ENCODE data around the gene MFNG.

The MFNG gene

DNA sequence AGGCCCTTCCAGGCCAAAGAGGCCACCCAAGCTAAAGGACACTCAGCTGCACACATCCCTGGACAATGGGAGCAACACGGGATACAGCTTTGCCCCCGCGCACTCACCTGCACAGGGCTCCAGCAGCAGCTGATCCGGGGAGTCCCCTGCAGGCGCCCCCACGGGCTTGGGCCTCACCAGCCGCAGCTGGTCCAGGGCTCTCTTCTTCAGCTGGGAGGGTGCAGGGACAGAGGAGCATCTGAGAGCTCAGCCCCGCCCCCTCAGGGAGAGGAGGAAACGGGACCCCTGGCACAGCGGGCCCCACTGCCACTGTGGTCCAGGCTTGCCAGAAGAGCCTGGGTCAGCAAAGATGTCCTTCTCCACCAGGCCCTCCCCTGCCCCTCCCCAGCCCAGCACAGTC is 7.8 kb upstream of the MFNG start:
- ATAC-seq (ENCODE audit: low read depth) (no peak), DNase-seq (ENCODE audit: low spot score in 2 of 2) (no peak)
- no peak overlapping the region for H3K4me3 Mint-ChIP-seq
- H3K27ac Mint-ChIP-seq: no peak overlapping the region
- H3K27me3 Mint-ChIP-seq: peaks cover 11% of the 10 kb centered on the region
- no peaks in the 10 kb centered on the region for H3K36me3 Mint-ChIP-seq
- no peaks in the 10 kb centered on the region for H3K9me3 Mint-ChIP-seq
- H3K4me1 Mint-ChIP-seq: peaks cover 26% of the 10 kb centered on the region

DNA sequence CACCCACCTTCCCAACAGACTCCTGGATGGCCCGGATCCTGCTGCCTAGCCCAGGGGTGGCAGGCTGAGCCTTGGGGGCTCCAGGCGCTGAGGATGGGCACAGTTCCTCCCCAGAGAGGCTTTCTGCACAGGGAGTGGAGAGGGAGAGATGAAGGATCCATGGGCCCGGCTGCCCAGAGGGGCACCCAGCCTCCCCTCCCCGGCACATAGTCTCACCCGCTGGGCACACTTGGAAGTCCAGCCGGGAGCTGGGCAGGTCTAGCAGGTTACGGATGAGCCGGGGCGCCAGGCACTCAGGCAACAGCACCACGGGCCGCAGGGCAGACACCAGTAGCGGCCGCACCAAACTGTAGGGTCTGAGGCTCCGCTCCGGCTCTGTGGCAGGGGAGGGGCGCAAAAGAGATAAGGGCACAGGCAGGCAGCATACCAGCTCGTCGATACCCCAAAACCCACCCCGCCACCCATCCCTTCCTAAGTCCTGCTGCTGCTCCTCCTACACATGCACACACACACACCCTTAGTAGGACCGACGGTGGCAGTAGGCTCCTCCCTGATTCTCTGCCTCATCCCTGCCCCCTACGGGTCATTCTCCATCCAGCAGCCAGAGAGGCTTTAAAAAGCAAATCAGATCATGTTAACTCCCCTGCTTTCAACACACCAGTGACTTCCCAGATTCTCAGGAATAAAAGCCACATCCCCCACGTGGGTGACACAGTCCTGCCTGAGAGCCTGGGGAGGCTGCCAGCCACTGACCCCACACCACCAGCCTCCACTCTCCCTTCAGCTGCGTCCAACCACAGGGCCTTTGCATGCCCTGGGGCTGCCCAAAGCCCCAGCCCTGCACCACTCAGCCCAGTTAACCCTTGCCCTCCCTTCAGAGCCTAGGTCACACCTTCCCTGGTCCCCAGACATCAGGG is 6.5 kb upstream of the MFNG start:
- ATAC-seq (ENCODE audit: low read depth) (peak; percentile 87), DNase-seq (ENCODE audit: low spot score in 2 of 2) (peak; percentile 32 to 37)
- Mint-ChIP-seq H3K4me1 (peaks cover 22% of the 10 kb centered on the region), H3K4me3 (no peak overlapping the region), H3K27ac (peak overlapping the region; percentile 50), H3K27me3 (peaks cover 6% of the 10 kb centered on the region), H3K36me3 (no peaks in the 10 kb centered on the region), H3K9me3 (no peaks in the 10 kb centered on the region)

GRCh38 chr22:37491559-37492427 is 5.6 kb upstream of the MFNG start:
- H3K27ac Mint-ChIP-seq: no peak overlapping the region
- H3K36me3 Mint-ChIP-seq: no peaks in the 10 kb centered on the region
- no peak for DNase-seq (ENCODE audit: low spot score in 2 of 2)
- H3K9me3 Mint-ChIP-seq: no peaks in the 10 kb centered on the region
- H3K4me3 Mint-ChIP-seq: no peak overlapping the region
- H3K4me1 Mint-ChIP-seq: peaks cover 30% of the 10 kb centered on the region
- H3K27me3 Mint-ChIP-seq: peaks cover 3% of the 10 kb centered on the region
- ATAC-seq (ENCODE audit: low read depth): no peak

DNA sequence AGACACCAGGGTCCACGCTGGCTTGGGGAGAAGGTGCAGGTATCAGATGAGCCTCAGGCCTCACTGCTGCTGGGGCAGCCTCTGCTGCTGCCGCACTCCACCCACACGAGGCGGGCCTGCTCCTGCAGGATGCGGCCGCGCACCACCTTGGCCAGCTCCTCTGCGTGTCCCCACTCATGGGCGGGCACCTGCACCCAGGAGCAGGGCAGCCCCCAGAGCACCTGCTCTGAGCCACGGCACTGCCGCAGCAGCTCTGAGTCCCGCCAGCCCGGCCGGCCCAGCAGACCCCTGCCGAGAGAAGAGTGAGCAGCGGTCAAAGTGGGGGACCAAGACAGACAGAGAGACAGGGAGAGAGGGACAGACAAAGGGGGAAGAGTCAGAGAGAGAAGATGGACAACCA is 4.9 kb upstream of the MFNG start:
- DNase-seq (ENCODE audit: low spot score in 2 of 2) (no peak), ATAC-seq (ENCODE audit: low read depth) (no peak)
- no peaks in the 10 kb centered on the region for H3K36me3 Mint-ChIP-seq
- peak overlapping the region; percentile 30 for H3K4me3 Mint-ChIP-seq
- H3K4me1 Mint-ChIP-seq: peaks cover 35% of the 10 kb centered on the region
- H3K27ac Mint-ChIP-seq: no peak overlapping the region
- peaks cover 3% of the 10 kb centered on the region for H3K27me3 Mint-ChIP-seq
- H3K9me3 Mint-ChIP-seq: no peaks in the 10 kb centered on the region

DNA sequence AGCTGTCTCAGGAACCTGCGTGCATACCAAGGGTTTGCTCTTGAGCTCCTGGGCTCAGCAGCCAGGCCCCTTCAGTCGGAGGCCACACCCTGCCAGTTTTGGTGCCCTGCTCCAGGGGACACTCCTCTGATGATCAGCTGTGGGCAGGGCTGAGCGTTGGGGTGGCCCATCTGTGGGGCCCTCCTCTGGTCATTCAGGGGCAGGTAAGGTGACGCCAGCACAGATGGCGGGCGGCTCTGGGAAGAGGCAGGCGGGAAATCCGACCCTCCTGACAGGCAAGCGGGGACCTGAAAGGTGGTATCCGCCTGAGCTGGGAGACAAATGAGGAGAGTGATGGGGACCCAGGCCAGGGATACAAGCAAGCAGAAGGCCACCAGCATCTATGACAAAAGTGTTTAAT is 3.8 kb upstream of the MFNG start:
- H3K36me3 Mint-ChIP-seq: no peaks in the 10 kb centered on the region
- ATAC-seq (ENCODE audit: low read depth) (no peak), DNase-seq (ENCODE audit: low spot score in 2 of 2) (no peak)
- H3K9me3 Mint-ChIP-seq: no peaks in the 10 kb centered on the region
- no peak overlapping the region for H3K27ac Mint-ChIP-seq
- no peak overlapping the region for H3K4me3 Mint-ChIP-seq
- peaks cover 3% of the 10 kb centered on the region for H3K27me3 Mint-ChIP-seq
- H3K4me1 Mint-ChIP-seq: peaks cover 36% of the 10 kb centered on the region

- Mint-ChIP-seq H3K4me1 (peaks cover 44% of the 10 kb centered on the region), H3K4me3 (no peak overlapping the region)
These were observed 2.4 kb upstream of the MFNG start for GRCh38 chr22:37488337-37489135.

GRCh38 chr22:37487571-37487970 is 1.4 kb upstream of the MFNG start:
- Mint-ChIP-seq H3K27ac (no peak overlapping the region), H3K4me1 (peaks cover 44% of the 10 kb centered on the region), H3K27me3 (no peaks in the 10 kb centered on the region), H3K36me3 (peaks cover under 1% of the 10 kb centered on the region), H3K4me3 (peak overlapping the region; percentile 98), H3K9me3 (no peaks in the 10 kb centered on the region)
- ATAC-seq (ENCODE audit: low read depth): no peak
- no peak for DNase-seq (ENCODE audit: low spot score in 2 of 2)

More at GRCh38 chr22:37488337-37489135, 2.4 kb upstream of the MFNG start:
- ATAC-seq (ENCODE audit: low read depth): no peak
- Mint-ChIP-seq H3K9me3 (no peaks in the 10 kb centered on the region), H3K27ac (no peak overlapping the region), H3K36me3 (no peaks in the 10 kb centered on the region), H3K27me3 (peaks cover 3% of the 10 kb centered on the region)
- DNase-seq (ENCODE audit: low spot score in 2 of 2): no peak

GRCh38 chr22:37487129-37487528 is 945 bp upstream of the MFNG start:
- H3K27me3 Mint-ChIP-seq: no peaks in the 10 kb centered on the region
- H3K4me3 Mint-ChIP-seq: peak overlapping the region; percentile 98
- DNase-seq (ENCODE audit: low spot score in 2 of 2) (no peak), ATAC-seq (ENCODE audit: low read depth) (no peak)
- H3K4me1 Mint-ChIP-seq: peaks cover 48% of the 10 kb centered on the region
- H3K27ac Mint-ChIP-seq: peak overlapping the region; percentile 89
- peaks cover 5% of the 10 kb centered on the region for H3K36me3 Mint-ChIP-seq
- H3K9me3 Mint-ChIP-seq: no peaks in the 10 kb centered on the region

GRCh38 chr22:37485395-37486223 is 575 bp downstream of the MFNG start:
- Mint-ChIP-seq H3K9me3 (no peaks in the 10 kb centered on the region), H3K27ac (peak overlapping the region; percentile 92), H3K36me3 (peaks cover 10% of the 10 kb centered on the region), H3K4me1 (peaks cover 50% of the 10 kb centered on the region), H3K27me3 (no peaks in the 10 kb centered on the region), H3K4me3 (peak overlapping the region; percentile 98)
- peak in 1 of 2 donors; percentile 46 for DNase-seq (ENCODE audit: low spot score in 2 of 2)
- peak; percentile 5 for ATAC-seq (ENCODE audit: low read depth)

DNA sequence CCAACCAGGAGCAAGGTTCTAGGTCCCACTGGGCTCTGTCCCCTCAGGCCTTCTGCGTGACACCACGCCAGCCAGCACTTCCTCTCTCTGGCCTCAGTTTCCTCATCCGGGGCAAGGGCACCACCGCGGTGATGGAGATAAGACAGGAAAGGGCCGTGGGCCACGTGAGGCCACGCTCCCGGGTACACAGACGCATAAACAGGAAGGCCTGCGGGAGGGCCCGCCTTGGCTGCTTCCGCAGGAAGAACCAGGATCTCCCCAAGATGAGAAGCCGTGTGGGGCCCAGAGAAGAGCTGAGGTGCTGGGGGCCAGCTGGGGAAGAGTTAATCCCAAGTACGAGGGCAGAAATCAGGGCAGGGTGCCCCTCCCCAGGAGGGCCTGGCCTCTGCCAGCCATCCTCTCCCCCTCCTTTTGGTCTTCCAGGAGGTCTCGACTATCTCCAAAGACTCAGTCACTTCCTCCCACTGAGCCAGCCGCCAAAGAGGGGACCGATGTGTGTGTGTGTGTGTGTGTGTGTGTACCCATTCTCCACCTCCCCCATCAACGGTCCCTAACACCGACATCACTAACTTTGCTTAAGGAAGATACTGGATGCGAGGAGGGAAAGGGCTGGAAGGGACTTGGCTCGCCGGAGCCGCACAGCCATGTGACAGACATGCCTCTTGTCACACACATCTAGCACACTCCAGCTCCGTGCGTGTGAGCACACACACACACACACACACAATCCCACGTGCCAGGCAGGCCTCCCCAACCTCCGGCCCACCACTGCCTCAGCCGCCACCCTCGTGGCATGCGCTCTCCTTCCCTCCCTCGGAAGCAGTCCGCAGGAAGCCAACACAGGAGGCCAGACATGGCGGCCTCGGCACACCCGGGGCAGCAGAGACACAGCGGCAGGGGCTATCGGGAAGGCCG is 1.4 kb downstream of the MFNG start:
- Mint-ChIP-seq H3K27me3 (no peaks in the 10 kb centered on the region), H3K9me3 (no peaks in the 10 kb centered on the region), H3K36me3 (peaks cover 10% of the 10 kb centered on the region), H3K4me3 (peak overlapping the region; percentile 98), H3K27ac (peak overlapping the region; percentile 92), H3K4me1 (peaks cover 46% of the 10 kb centered on the region)
- ATAC-seq (ENCODE audit: low read depth) (peak; percentile 49), DNase-seq (ENCODE audit: low spot score in 2 of 2) (peak; percentile 37 to 56)

DNA sequence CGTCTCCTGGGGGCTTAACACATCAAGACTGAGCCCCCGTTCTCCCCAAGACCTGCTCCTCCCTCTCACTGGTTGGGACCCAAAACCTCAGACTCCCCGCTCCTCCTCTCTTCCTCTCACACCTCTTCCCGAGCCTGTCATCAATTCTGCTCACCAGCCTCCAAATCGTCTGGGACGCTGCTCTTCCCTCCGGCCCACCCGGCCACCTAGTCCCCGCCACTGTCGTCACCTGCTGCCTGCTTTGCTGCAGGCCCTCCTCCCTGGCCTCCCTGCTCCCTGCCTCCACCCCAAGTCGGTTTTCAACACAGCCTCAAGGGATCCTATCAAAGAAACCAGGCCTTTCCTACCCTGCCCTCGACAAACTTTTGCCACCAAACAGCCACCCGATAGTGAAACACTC is 3.1 kb downstream of the MFNG start:
- H3K27me3 Mint-ChIP-seq: no peaks in the 10 kb centered on the region
- peaks cover 46% of the 10 kb centered on the region for H3K4me1 Mint-ChIP-seq
- peak overlapping the region; percentile 92 for H3K27ac Mint-ChIP-seq
- ATAC-seq (ENCODE audit: low read depth) (no peak), DNase-seq (ENCODE audit: low spot score in 2 of 2) (no peak)
- no peaks in the 10 kb centered on the region for H3K9me3 Mint-ChIP-seq
- H3K36me3 Mint-ChIP-seq: peaks cover 12% of the 10 kb centered on the region
- peak overlapping the region; percentile 98 for H3K4me3 Mint-ChIP-seq

DNA sequence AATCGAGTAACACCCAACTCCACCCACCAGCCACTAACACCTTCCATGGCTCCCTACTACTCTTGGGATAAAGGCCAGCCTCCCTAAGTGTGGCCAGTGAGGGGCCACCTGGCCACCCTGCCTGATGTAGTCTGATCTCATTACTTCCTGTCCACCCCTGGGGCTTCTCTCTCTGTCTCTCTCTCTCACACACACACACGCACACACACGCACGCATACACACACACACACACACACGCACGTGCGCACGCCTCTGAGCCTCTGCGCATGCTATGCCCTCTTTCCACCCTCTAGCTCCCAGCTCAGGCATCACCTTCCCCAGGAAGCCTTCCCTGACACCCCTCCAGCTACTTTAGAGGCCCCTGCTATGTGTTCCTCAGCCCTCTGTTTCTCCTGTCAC is 3.9 kb downstream of the MFNG start:
- Mint-ChIP-seq H3K4me1 (peaks cover 42% of the 10 kb centered on the region), H3K27ac (peak overlapping the region; percentile 92), H3K27me3 (no peaks in the 10 kb centered on the region), H3K36me3 (peaks cover 12% of the 10 kb centered on the region), H3K9me3 (no peaks in the 10 kb centered on the region), H3K4me3 (peak overlapping the region; percentile 19)
- DNase-seq (ENCODE audit: low spot score in 2 of 2) (no peak), ATAC-seq (ENCODE audit: low read depth) (no peak)
